ENCODE results near the gene ZNF444. TPM values are rescaled to one million over a fixed set of nuclear protein-coding genes. Genes with fewer than 3 reads are reported as not detected.

Gene ZNF444
- total and polyA plus RNA-seq, 2 of the 8 experiments (the other 6 are each of a cell fraction or from before 2014, with no cell fraction given): 49.5 to 54.5 TPM

DNA sequence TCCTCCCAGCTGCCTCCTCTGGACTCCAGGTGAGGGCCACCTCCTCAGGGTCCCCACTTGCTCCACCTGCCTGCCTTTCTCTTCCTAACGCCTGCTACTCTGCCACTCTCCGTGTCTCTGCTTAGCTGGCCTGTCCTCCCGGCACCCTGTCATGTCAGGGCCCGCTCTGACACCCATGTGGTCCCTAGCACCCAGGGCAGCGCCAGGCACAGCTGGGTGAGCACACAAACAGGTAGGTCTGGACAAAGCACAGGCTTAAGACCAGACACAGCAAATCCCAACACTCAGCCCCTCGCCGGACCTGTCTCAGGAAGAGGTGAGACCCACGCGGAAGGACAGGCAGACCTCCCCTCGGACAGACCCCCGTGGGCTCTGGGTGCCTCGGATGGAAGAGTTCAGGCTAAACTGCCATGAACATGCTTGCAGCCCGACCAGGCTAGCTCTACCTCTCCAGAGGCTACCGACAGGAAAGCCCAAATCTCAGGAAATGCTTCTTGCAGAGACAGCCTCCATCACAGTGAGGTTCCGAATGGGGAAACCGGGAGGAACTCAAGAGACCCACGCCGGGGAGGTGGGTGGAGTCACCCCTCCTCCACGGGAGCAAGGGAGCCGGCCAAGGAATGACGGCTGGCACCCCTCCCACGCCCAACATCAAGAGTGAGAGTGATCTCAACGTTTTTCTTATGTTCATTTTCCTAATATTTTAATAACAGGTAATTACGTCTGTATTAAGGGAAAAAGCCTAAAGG, 32.5 kb upstream of the ZNF444 start:
- H2BK12ac ChIP-seq (ENCODE audit: low read depth, low read length): 0 out of 2 replicates have a peak overlapping the region, but pooled peaks have one; percentile 39
- H3K27ac ChIP-seq (ENCODE audit: low read depth, low read length): peak overlapping the region; percentile 32; the same call in 1 of the 2 replicates
- H3K4me1 ChIP-seq (replicated peaks in 1 of 4; ENCODE audit: control insufficient read depth in 3 of 4, insufficient read depth in 4 of 4, low read length in 3 of 4): peaks cover 6 to 52% (median 34%) of the 10 kb centered on the region in 4 experiments
- H2BK5ac ChIP-seq (ENCODE audit: low read depth, low read length): peak overlapping the region; percentile 71; the same call in 1 of the 2 replicates
- H2BK20ac ChIP-seq (ENCODE audit: low read length): no peak overlapping the region; the same call in 1 of the 2 replicates
- no peaks in the 10 kb centered on the region; a peak in 1 of 7 replicates for H3K27me3 ChIP-seq (replicated peaks in 1 of 4; ENCODE audit: control insufficient read depth in 3 of 4, extremely low read depth in 1 of 4, insufficient read depth in 3 of 4, low read length in 3 of 4)
- H3K79me2 ChIP-seq (ENCODE audit: control insufficient read depth in 1 of 2, insufficient read depth in 2 of 2, low read length in 2 of 2): peaks cover 39 to 88% of the 10 kb centered on the region in 2 experiments
- FAIRE-seq (no peak), DNase-seq (ENCODE audit: low read depth in 1 of 2, low spot score in 2 of 2) (no peak)
- ChIA-PET CTCF (ENCODE audit: partially characterized antibody) (interaction anchor here (0.6 to 1.7 kb wide), 5 partner anchors 28 to 201 kb away, joined by 4 to 8 read pairs (median 5); no protein-coding TSS in a partner anchor), POLR2A (ENCODE audit: partially characterized antibody) (interaction anchor here (0.8 to 6.0 kb wide), 10 partner anchors 9 to 452 kb away, joined by 3 to 51 read pairs (median 4); partner anchors contain the start of genes ZNF444 and ZNF787)
- H2AFZ ChIP-seq (ENCODE audit: low read length): no peak overlapping the region
- H3K79me1 ChIP-seq (ENCODE audit: low read depth, low read length): peaks cover 20% of the 10 kb centered on the region
- H3K14ac ChIP-seq (ENCODE audit: insufficient read length): no peak overlapping the region
- no peak overlapping the region for H4K91ac ChIP-seq (replicated peaks; ENCODE audit: insufficient read length, low read length)
- 0 out of 2 replicates have a peak overlapping the region, but pooled peaks have one; percentile 53 for H2AK5ac ChIP-seq (ENCODE audit: low read depth, low read length)
- no peak overlapping the region for H3K56ac ChIP-seq (replicated peaks; ENCODE audit: insufficient read length, low read depth, low read length)
- H3K4ac ChIP-seq (replicated peaks; ENCODE audit: insufficient read length, low read depth, low read length): no peak overlapping the region
- WGBS, 2 experiments (ENCODE audit: extremely low coverage in 1 of 2, insufficient coverage in 1 of 2, insufficient read length in 1 of 2, insufficient replicate concordance in 2 of 2, low coverage in 1 of 2, low lambda C conversion rate in 2 of 2, missing lambda C conversion rate in 1 of 2): 83% methylated on average over 24 of the region's 24 CpGs; no CpG with 5 or more reads in 1 of the 2 experiments
- peaks cover 56% of the 10 kb centered on the region in 2 experiments for H4K20me1 ChIP-seq (replicated peaks in 1 of 2; ENCODE audit: control insufficient read depth in 1 of 2, insufficient read depth in 2 of 2, low read length in 2 of 2)
- H3K4me2 ChIP-seq (ENCODE audit: insufficient read depth in 1 of 2, low read depth in 2 of 2, low read length in 2 of 2): peak overlapping the region; percentile 7 to 19; a peak in 3 of 4 replicates
- H2BK120ac ChIP-seq (replicated peaks; ENCODE audit: low read depth, low read length): no peak overlapping the region
- 0 out of 2 replicates have a peak overlapping the region, but pooled peaks have one; percentile 1 for H4K8ac ChIP-seq (ENCODE audit: extremely low read depth, insufficient read depth, low read length)
- no peaks in the 10 kb centered on the region for H3K36me3 ChIP-seq (ENCODE audit: control insufficient read depth in 2 of 4, insufficient read depth in 4 of 4, low read length in 3 of 4)
- peak overlapping the region in 2 of 4 experiments; percentile 4 to 11; a peak in 2 of 7 replicates for H3K9ac ChIP-seq (replicated peaks in 1 of 4; ENCODE audit: extremely low read depth in 1 of 4, low read depth in 3 of 4, low read length in 3 of 4)
- H4K5ac ChIP-seq (ENCODE audit: insufficient read length, low read depth, low read length): no peak overlapping the region
- H3K23ac ChIP-seq (ENCODE audit: insufficient read length): no peak overlapping the region
- H3K18ac ChIP-seq (ENCODE audit: extremely low read depth, low read length): peak overlapping the region; percentile 48; the same call in 1 of the 2 replicates
- no peaks in the 10 kb centered on the region for H3K9me3 ChIP-seq (ENCODE audit: insufficient read depth in 2 of 2, low read depth in 1 of 2, low read length in 1 of 2)
- no peaks in the 10 kb centered on the region for H3K23me2 ChIP-seq (ENCODE audit: low read depth, low read length)
- no peak overlapping the region for H3K4me3 ChIP-seq (ENCODE audit: extremely low read depth in 1 of 4, insufficient read depth in 2 of 4, low read depth in 3 of 4, low read length in 4 of 4)
- no peak overlapping the region for H2BK15ac ChIP-seq (ENCODE audit: low read length)
- no peak for TF ChIP-seq JUN (IDR thresholded peaks at IDR 0.05; ENCODE audit: low read depth, low read length)
- no peak for TF ChIP-seq HDAC2 (IDR thresholded peaks at IDR 0.05; ENCODE audit: borderline replicate concordance in 1 of 2, low read depth in 2 of 2, low read length in 2 of 2)
- TF ChIP-seq SUZ12 (IDR thresholded peaks at IDR 0.05; ENCODE audit: low read length): no peak
- TF ChIP-seq SP1 (IDR thresholded peaks at IDR 0.05; ENCODE audit: low read depth, low read length): no peak
- no peak for TF ChIP-seq BACH1 (IDR thresholded peaks at IDR 0.05; ENCODE audit: low read length)
- no peak for TF ChIP-seq FOSL1 (IDR thresholded peaks at IDR 0.05; ENCODE audit: insufficient read depth, low read depth, low read length)
- TF ChIP-seq TCF12 (IDR thresholded peaks at IDR 0.05; ENCODE audit: low read depth, low read length): no peak

All from H1 (cell line).